Dedifferentiated amniotic fluid mesenchymal stem cell (primary cell): Measurements from ENCODE around the gene MYRIP.
"Not testable (repeated sequence)": the region's sequence is repeated elsewhere in the genome, so short reads cannot be mapped to it uniquely, and the experiment has no call there.

Experiments
- DNase-seq: peaks from one replicate; pipeline ENCODE4 v3.0.0-alpha.2; 2016; ENCODE audit errors: extremely low spot score

MYRIP gene

DNA sequence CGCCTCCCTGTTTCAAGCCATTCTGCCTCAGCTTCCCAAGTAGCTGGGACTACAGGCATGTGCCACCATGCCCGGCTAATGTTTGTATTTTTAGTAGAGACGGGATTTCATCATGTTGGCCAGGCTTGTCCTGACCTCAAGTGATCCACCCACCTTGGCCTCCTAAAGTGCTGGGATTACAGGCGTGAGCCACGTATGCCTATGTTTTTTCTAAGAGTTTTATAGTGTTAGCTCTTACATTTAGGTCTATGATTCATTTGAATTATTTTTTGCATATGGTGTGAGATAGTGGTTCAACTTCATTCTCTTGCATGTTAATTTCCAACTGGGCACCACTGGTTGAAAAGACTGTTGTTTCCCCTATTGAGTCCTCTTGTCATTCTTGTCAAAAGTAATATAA is 473.6 kb downstream of the MYRIP start:
- not testable (repeated sequence) for DNase-seq

DNA sequence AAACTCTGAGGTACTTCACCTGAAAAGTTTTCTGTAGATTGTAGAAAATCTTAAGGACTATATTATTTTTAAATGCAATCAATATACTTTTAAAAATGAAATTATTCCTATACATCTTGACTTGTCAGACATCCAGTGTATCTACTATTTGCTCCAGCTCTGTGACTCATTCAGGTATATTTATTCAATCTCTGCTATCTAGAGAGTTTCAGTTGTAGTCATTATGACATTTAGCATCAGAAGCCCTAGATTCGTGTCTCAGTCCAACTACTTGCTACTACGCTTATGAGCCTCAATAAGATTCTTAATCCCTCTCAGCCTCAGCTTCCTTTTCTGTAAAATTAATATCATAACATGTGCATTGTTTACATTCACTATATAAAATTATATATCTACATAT is 477.8 kb downstream of the MYRIP start:
- DNase-seq: no peak

DNA sequence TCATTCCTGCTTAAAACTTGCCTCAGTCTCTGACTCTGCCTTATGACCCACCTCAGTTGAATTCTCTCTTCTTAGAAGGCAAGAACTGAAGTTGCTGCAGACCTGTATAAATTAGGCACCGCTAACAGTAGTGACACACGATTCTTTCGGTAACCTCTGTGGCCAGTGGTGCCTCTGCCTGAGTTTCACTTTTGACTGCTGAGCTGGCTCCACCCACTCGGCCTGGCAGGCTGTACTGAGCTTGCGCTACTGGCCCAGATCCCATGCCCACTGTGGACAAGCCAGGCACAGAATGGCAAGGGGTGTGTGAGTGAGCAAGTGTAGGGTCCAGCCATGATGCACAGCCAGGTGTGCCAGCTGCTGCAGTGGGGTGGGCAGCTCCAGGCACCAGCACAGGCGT is 481.0 kb downstream of the MYRIP start:
- DNase-seq: no peak

DNA sequence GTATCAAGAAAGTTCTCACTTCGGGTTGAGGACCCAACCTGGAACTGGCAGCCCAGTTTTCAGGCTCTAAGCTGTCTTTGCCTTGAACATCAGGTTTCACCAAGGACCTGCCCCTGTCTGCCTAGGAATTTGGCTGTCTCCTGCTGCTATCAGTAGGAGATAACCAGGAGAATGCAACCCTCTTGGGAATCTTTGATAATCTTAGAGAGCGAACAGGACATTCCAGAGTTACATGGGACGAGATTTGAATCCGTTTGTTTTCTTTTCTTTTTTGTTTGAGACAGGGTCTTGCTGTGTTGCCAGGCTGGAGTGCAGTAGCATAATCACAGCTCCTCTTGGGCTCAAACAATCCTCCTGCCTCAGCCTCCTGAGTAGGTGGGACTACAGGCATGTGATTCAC is 482.1 kb downstream of the MYRIP start:
- DNase-seq: no peak

DNA sequence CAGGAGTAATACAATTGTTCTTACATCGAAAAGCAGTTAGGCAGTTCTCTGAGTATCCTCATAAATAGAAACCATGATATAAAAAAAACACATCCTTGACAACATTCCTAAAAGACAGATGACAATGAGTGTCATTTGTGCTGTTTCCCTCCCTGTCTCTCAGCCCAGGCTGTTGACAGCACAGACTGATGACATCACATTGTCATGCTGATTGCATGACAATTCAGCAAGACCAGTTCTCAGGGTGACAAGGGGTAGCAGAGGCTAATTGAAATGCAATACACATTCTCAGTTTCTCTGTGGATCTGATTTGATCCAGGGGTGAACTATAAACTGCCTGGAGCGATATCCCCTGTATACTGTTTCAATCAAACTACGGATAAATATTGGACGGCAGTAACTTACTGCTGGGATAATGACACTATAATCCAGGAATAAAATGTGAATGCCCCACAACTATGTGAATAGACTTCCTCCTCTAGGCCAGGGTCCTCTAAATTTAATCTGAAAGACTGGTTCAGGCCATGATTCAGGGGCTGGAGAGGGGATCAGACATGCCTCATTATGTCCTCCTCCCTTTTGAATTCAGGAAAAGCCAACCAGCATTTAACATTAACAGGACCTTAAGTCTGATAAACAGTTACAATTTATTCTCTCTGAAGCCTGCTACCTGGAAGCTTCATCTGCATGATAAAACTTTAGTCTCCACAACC is 483.4 kb downstream of the MYRIP start:
- no peak for DNase-seq

DNA sequence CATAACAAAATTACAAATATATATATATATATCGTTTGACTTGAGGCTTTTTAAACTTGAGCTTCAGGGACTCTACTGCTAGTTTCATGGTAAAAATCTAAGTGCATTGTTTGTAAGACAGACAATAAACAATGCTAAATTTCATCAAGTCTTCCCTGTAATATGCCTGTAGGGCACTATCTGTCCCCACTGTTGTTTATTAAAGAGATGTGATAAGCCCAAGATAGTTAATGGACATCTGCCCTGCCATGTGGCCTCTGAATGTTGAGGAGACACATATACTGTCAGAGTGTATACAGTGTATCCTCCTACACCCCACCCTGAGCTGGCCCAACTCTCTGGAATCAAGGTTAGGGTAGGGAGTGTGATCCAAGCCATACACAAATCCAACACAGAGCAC is 485.0 kb downstream of the MYRIP start:
- DNase-seq: no peak

DNA sequence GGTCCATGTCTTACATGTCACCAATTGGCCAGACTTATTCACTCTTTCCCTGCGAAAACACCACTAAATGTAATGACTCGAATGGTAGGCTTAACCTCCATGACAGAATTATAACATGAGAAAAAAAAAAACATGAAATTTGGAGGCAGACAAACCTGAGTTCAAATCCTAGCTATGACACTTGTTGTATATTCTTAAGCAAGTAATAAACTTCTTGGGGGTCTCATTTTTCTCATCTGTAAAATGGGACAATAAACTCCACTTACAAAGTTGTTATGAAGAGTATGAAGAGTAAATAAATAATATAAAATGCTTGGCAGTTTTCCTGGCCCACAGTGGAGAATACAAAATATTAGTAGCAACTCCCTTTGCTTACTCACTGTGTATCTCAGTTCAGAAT is 488.7 kb downstream of the MYRIP start:
- no peak for DNase-seq

DNA sequence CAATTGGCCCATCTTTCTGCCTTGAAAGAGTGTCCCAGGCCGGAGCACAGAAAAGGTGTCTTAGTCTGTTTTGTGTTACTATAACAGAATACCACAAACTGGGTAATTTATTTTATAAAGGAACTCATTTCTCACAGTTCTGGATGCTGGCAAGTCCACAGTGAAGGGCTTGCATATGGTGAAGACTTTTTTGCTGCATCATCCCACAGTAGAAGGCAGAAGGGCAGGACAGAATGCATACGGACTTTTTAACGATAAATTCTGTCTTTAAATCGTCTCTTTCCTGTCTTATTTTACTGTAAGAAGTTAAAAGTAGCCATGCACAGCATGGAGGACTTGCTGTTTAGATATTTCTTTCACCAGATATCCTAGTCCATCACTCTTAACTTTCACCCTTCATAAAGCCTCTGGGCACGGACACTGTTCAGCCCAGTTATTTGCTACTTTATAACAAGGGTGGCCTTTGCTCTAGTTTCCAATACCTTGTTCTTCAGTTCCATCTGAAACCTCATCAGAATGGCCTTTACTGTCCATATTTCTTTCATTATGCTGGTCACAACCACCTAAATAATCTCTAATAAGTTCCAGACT is 489.8 kb downstream of the MYRIP start:
- DNase-seq: no peak

DNA sequence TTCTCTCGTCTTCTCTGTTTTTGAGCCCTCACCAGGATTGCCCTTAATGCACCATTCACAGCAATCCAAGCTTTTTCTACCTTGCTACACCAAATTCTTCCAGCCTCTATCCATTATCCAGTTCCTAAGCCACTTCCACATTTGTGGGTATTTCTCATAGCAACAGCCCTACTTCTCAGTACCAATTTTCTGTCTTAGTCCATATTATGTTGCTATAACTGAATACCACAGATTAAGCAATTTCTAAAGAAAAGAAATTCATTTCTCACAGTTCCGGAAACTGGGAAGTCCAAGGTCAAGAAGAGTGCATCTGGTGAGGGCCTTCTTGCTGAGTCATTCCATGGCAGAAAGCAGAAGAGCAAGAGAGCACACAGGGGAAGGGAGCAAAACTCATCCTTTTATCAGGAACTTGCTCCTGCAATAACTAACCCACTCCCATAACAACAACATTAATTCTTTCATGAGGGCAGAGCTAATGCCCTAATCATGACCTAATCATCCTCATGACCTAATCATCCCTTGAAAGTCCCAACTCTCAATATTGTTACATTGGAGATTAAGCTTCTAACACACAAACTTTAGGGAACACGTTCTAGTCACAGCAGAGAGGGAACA is 490.4 kb downstream of the MYRIP start:
- no peak for DNase-seq

DNA sequence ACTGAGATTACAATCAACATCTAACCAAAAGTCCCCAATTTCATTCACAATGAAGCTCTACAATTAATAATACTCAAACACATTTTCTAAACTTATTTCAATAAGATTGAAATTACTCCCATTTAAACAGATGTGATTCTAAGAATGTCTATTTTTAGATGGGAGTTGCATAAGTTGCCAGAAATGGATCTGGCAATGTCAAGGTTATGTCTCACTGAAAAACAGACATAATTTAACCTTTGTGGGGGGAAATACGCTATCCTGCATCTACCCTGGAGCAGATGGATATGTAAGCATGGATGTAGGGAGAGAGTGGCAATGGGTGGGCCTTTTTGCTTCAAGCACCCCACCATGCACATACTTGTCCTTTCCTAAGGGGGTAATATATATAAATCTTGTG is 493.4 kb downstream of the MYRIP start:
- DNase-seq: no peak

DNA sequence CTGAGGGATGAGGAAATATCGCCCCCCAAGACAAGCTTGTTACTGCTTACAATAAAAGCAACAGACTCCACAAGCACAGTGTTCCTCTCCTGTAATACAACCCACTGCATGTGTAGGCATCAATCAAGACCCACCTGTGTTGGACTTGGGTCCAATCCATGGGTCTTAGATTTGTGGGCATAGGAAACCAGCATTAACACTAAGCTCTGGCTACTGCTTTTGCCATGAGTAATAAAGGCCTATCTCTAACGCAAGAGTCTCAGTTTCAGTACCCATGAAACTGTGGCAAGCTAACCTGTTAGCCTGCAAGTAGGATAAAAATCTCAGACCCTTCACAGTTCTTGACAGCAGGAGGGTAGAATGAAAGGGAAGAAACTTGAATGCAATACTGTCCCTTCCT is 494.9 kb downstream of the MYRIP start:
- no peak for DNase-seq

DNA sequence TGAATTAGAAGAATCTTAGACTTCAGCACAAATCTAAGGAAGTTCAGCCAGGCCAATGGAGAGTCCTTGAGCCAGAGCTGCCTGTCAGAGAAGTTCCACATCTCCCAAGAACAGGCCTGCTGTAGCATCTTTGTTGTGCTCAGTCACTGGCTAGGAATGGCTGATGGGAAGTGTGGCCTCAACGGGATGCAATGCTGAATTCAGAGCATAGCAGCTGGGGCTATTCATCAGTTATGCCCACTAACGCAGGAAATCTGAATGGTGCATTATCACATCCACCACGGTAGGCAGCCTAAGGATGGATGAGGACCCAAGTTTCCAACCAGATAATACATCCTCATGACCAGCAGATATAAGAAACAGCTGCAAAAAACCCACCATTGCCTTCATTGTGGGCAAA is 496.9 kb downstream of the MYRIP start:
- no peak for DNase-seq

DNA sequence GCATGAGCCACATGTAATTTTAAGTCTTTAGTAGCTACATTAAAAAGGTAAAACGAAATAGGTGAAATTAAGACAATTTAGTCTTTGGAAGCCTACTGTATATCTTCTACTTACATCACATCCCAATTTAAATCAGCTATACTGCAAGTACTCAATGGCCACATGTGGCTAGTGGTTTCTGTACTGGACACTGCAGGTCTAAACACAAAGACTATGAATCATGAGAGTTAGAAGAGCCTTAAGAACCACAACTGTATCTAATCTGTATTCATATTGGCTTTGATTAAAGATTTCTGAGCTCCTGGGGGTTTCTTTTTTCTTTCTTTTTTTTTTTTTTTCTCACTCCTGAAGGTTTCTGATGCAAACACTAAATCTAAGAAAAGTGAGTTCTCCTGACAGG is 497.8 kb downstream of the MYRIP start:
- no peak for DNase-seq

DNA sequence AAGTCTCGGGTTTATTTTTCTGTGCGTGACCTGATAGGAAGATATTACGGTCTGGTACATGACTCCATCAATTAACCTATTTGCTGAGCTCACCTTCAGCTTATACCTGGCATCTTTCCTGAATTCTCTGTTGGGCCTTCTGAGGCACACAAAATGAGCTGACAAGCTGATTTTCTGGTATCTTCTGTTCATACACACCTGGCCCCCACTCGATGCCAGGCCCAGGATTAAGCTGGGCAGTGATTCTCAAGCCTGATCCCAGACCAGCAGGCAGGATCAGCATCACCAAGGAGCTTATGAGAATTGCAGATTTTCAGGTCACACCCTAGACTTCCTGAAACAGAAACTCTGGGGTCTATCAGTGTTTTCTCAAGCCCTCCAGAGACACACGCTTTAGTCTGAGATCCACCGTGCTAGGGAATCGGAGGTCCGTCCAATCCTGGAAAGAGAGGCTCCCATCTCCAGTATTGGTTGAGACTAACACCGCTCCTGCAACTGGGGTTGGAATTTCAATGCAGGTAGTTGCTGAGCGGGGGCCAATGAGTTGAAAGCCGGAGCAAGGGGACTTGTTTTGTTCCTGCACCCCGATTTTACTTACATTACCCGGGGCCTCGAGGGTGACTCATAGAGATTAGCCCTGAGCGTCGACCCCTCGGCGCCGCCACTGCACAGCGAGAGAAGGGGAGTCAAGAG is 499.5 kb downstream of the MYRIP start:
- DNase-seq: no peak

DNA sequence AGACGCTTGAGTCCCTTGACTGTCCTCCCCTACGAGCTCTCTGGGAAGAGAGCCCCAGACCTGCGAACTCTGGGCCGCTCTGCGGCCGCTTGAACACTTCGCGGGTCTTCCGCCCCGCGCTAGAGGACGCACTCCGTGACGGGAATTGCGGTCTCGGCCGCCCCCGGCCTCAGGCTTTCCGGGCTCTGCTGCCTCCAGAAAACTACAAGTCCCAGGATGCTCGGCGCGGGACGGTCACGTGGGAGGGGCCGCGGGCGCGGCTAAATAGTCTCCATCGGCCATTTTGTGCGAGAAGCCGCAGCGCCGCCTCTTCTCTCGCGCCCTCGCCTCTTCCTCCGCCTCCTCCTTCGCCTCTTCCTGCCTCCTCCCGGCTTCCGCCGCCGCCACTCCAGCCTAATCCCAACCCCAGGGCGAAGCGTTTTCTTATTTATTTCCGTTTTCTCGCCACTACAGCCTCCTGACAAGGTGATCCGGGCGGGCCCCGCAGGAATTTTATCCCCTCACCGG is 500.1 kb downstream of the MYRIP start, which contains the start of gene EIF1B:
Gene EIF1B, plus strand, starts transcription at position 290 of the 507 bp plus-strand sequence. CDS start 235 bp downstream, outside the sequence.
- peak; percentile 98 for DNase-seq
